Bronchial smooth muscle cell (primary cell): ENCODE results near the gene DPF3. TPM values are rescaled to one million over a fixed set of nuclear protein-coding genes. Genes with fewer than 3 reads are reported as not detected.

ENCODE experiments used
- total RNA-seq: library from RNA; depleted of rRNA; stranded (reverse); fragments of >200 nt; gene quantifications from 2 replicates; pipeline ENCODE4 v1.2.1, GENCODE V29; 2014

DPF3 gene
- 8.1 and 13.2 TPM in 2 replicates for total RNA-seq

GRCh38 chr14:72893636-72894322 lies at the start of gene DPF3:
Gene DPF3 (minus strand): TSS chr14:72894101. CDS start chr14:72894088, 13 bp downstream.

GRCh38 chr14:72926292-72927028 lies 32.6 kb upstream of the DPF3 start, which contains the start of gene DCAF4:
Gene DCAF4 (plus strand): TSS chr14:72926464. CDS start chr14:72937979, 11,515 bp downstream.

Other genes starting within 250 kb of the DPF3 start
- 7.1 and 9.6 TPM in 2 replicates for gene DCAF4, start 32.4 kb upstream of the DPF3 start, total RNA-seq
- gene ZFYVE1, start 133.0 kb upstream of the DPF3 start, total RNA-seq: 20.0 and 26.2 TPM in 2 replicates
- 20.8 and 29.0 TPM in 2 replicates for gene RBM25, start 164.4 kb upstream of the DPF3 start, total RNA-seq
- gene PSEN1, start 242.4 kb upstream of the DPF3 start, total RNA-seq: 37.8 and 45.5 TPM in 2 replicates